OCI-LY1 (cell line): Measurements from ENCODE around the gene MGRN1.
"Not testable (repeated sequence)": the region's sequence is repeated elsewhere in the genome, so short reads cannot be mapped to it uniquely, and the experiment has no call there.

ENCODE experiments used
- EZH2 ChIP-seq: fragments of 200-600 bp; sonication (generic), shearing (Covaris generic); IDR thresholded peaks from 2 replicates; pipeline ENCODE4 v1.8.0; 2017; ENCODE audit warnings: borderline replicate concordance, mixed run types, mild to moderate bottlenecking, antibody characterized with exemption, low read length, moderate library complexity, mixed read lengths
- TF ChIP-seq, protein P1 (sequence below): fragments of 200-600 bp; sonication (generic), shearing (Covaris generic); IDR thresholded peaks from 2 replicates; pipeline ENCODE4 v1.5.1; 2017; ENCODE audit warnings: mild to moderate bottlenecking, antibody characterized with exemption, low read length, moderate library complexity, mixed read lengths

DNA sequence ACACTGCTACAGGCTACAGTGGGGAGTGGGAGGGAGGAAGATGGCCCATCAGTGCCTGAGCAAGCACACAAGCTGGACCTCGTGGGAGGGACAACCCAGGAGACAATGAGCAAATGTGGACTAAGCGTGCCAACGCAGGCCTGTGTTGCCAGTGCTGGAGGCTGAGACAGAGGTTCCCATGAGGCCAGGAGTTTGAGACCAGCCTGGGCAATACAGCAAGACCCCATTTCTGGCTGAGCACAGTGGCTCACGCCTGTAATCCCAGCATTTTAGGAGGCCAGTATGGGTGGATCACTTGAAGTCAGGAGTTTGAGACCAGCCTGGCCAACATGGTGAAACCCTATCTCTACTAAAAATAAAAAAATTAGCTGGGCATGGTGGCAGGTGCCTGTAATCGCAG lies 113.7 kb downstream of the MGRN1 start:
- TF ChIP-seq EZH2: not testable (repeated sequence)
- TF ChIP-seq, protein P1, sequence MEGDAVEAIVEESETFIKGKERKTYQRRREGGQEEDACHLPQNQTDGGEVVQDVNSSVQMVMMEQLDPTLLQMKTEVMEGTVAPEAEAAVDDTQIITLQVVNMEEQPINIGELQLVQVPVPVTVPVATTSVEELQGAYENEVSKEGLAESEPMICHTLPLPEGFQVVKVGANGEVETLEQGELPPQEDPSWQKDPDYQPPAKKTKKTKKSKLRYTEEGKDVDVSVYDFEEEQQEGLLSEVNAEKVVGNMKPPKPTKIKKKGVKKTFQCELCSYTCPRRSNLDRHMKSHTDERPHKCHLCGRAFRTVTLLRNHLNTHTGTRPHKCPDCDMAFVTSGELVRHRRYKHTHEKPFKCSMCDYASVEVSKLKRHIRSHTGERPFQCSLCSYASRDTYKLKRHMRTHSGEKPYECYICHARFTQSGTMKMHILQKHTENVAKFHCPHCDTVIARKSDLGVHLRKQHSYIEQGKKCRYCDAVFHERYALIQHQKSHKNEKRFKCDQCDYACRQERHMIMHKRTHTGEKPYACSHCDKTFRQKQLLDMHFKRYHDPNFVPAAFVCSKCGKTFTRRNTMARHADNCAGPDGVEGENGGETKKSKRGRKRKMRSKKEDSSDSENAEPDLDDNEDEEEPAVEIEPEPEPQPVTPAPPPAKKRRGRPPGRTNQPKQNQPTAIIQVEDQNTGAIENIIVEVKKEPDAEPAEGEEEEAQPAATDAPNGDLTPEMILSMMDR: not testable (repeated sequence)
